KOPT-K1 (cell line): ENCODE measurements around the gene HADHB.
"Not testable (repeated sequence)": the region's sequence is repeated elsewhere in the genome, so short reads cannot be mapped to it uniquely, and the experiment has no call there.

Experiments used
- H3K27ac ChIP-seq: fragments of 200-600 bp; sonication (generic); 2 replicates; pipeline ENCODE4 v1.5.1; 2016; ENCODE audit warnings: antibody characterized with exemption, mild to moderate bottlenecking, low read depth, low read length; ENCODE audit not compliant: poor library complexity, severe bottlenecking
- H3K36me3 ChIP-seq: fragments of 200-600 bp; sonication (generic); 2 replicates; pipeline ENCODE4 v1.5.1; 2017; ENCODE audit warnings: antibody characterized with exemption, mild to moderate bottlenecking, low read length, moderate library complexity; ENCODE audit not compliant: insufficient read depth
- H3K9me3 ChIP-seq: fragments of 200-600 bp; sonication (generic); 2 replicates; pipeline ENCODE4 v1.5.1; 2017; ENCODE audit warnings: antibody characterized with exemption, low read length, mild to moderate bottlenecking; ENCODE audit not compliant: insufficient read depth, poor library complexity, severe bottlenecking

HADHB gene

GRCh38 chr2:26268670-26269385 lies 24.1 kb downstream of the HADHB start:
- H3K36me3 ChIP-seq, result peaks cover 20% of the 10 kb centered on the region; the same call in 1 of the 2 replicates
- not testable (repeated sequence) for H3K9me3 ChIP-seq, H3K27ac ChIP-seq

GRCh38 chr2:26269571-26270158 lies 24.9 kb downstream of the HADHB start:
- Histone ChIP-seq H3K9me3 (no peaks in the 10 kb centered on the region), H3K27ac (no peak overlapping the region), H3K36me3 (peaks cover 14% of the 10 kb centered on the region; the same call in 1 of the 2 replicates)

DNA sequence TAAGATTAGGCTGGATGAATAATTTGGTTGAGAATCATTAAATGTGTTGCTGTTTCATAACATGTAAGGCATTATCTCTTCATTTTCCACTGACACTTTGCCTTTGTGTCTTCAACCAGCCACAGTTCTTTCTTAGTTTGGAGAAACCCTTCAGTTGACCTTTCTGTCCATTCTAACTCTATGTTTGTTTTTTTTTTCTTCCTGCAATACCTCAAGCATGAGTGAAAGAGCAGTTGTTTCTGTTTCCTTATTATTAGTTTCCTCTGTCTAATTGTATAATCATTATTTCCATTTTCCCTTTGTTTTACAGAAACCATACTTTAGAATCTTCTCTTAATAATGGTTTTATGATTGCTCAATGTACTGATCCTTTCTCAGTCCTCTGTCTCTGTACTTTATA lies 25.6 kb downstream of the HADHB start:
- Histone ChIP-seq H3K36me3 (peaks cover 19% of the 10 kb centered on the region; the same call in 1 of the 2 replicates), H3K27ac (no peak overlapping the region), H3K9me3 (no peaks in the 10 kb centered on the region)

DNA sequence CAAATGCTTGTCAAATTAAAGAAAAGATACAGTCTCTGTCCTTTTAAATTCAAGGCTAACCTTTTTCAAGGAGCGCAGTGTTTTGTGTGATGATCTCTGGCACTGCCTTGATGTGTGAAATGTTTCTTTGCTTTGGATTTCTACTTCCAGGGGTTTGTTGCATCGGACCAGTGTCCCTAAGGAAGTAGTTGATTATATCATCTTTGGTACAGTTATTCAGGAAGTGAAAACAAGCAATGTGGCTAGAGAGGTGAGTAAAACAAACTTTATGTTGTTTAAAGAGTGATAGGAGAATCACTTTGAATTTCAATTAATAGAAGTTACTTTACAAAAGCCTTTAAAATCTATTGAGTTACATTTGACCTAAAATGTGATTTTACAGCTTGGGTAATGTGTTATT lies 28.8 kb downstream of the HADHB start:
- Histone ChIP-seq H3K36me3 (peaks cover 35% of the 10 kb centered on the region), H3K27ac (no peak overlapping the region), H3K9me3 (no peaks in the 10 kb centered on the region)

DNA sequence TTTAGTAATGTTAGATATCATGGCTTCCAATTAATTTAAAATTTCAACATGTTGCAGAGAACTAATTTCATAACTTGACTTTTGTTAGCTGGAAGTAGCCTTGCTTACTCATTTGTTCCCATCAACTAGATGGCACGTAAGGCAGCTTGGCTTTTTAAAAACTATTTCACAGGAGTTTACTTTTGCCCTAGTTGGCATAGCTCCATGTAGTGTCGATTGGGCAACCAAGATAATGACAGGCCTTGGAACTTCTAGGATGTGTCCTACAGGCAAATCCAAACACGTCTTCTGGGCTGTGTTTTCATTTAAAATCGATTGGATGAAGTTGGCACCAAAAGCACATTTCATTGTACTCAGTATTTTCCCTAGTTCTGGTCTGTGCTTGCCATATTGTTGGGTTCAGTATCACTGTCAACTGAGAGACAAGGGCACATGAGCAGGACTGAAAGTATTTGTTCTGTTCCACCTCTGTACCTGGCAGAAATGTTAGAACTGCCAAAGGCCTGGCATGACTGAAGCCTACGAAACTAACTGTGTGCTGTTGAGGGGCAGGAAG lies 29.4 kb downstream of the HADHB start:
- H3K9me3 ChIP-seq, result no peaks in the 10 kb centered on the region
- H3K36me3 ChIP-seq, result peaks cover 41% of the 10 kb centered on the region
- no peak overlapping the region for H3K27ac ChIP-seq

GRCh38 chr2:26276484-26277227 lies 31.9 kb downstream of the HADHB start:
- peaks cover 67% of the 10 kb centered on the region for H3K36me3 ChIP-seq
- H3K9me3 ChIP-seq, result no peaks in the 10 kb centered on the region

GRCh38 chr2:26279886-26280285 lies 35.1 kb downstream of the HADHB start:
- Histone ChIP-seq H3K9me3 (no peaks in the 10 kb centered on the region), H3K36me3 (peaks cover 87% of the 10 kb centered on the region), H3K27ac (no peak overlapping the region)

More at GRCh38 chr2:26276484-26277227, 31.9 kb downstream of the HADHB start:
- H3K27ac ChIP-seq, result no peak overlapping the region

GRCh38 chr2:26281226-26281625 lies 36.5 kb downstream of the HADHB start:
- H3K36me3 ChIP-seq, result peaks cover 91% of the 10 kb centered on the region
- H3K27ac ChIP-seq, result no peak overlapping the region
- no peaks in the 10 kb centered on the region for H3K9me3 ChIP-seq

GRCh38 chr2:26283606-26284005 lies 38.9 kb downstream of the HADHB start:
- H3K27ac ChIP-seq, result no peak overlapping the region
- H3K36me3 ChIP-seq, result peaks cover 90% of the 10 kb centered on the region
- H3K9me3 ChIP-seq, result no peaks in the 10 kb centered on the region

GRCh38 chr2:26284132-26284531 lies 39.4 kb downstream of the HADHB start:
- Histone ChIP-seq H3K9me3 (no peaks in the 10 kb centered on the region), H3K27ac (no peak overlapping the region), H3K36me3 (peaks cover 85% of the 10 kb centered on the region)

GRCh38 chr2:26285931-26286330 lies 41.2 kb downstream of the HADHB start:
- Histone ChIP-seq H3K36me3 (peaks cover 74% of the 10 kb centered on the region), H3K27ac (no peak overlapping the region), H3K9me3 (no peaks in the 10 kb centered on the region)

- Histone ChIP-seq H3K9me3 (no peaks in the 10 kb centered on the region), H3K36me3 (peaks cover 36% of the 10 kb centered on the region), H3K27ac (no peak overlapping the region)
Observed at GRCh38 chr2:26290001-26290400, 45.3 kb downstream of the HADHB start.

- no peak overlapping the region for H3K27ac ChIP-seq
- H3K9me3 ChIP-seq, result no peaks in the 10 kb centered on the region
- H3K36me3 ChIP-seq, result peaks cover 11% of the 10 kb centered on the region
Observed at GRCh38 chr2:26292646-26293045, 47.9 kb downstream of the HADHB start.

DNA sequence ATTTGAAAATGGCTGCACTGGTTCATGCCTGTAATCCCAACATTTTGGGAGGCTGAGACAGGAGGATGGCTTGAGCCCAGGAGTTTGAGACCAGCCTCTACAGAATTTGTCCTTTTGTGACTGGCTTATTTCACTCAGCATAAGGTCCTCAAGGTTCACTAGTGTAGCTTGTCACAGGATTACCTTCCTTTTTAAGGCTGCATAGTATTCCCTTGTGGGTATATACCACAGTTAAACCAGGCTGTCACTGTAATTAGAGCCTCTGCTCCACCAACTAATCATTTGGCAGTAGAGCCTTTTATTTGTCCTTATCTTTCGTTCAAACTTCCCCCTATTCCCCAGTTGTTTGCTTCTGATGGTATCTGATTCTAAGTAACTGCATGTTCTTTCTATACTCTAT lies 50.8 kb downstream of the HADHB start:
- no peaks in the 10 kb centered on the region for H3K36me3 ChIP-seq
- no peaks in the 10 kb centered on the region for H3K9me3 ChIP-seq
- no peak overlapping the region for H3K27ac ChIP-seq

- Histone ChIP-seq H3K36me3 (no peaks in the 10 kb centered on the region), H3K27ac (no peak overlapping the region), H3K9me3 (no peaks in the 10 kb centered on the region)
Observed at GRCh38 chr2:26297061-26297460, 52.3 kb downstream of the HADHB start.
